Ovary (tissue), 9 donors: Measurements from ENCODE around the gene DDX59. TPM values are rescaled to one million over a fixed set of nuclear protein-coding genes. Genes with fewer than 3 reads are reported as not detected.

Source experiments
- DNase-seq, 5 donors: peaks; one replicate each; pipeline ENCODE4 v3.0.0-alpha.2; 2019 to 2020
- H3K27ac ChIP-seq, 2 donors: fragments of 200-600 bp; one replicate each; pipeline versions ENCODE4 v1.5.1 to v1.8.0; 2019 to 2022
- H3K27me3 ChIP-seq: fragments of 200-600 bp; one replicate; pipeline ENCODE4 v1.8.0; 2022
- H3K36me3 ChIP-seq: fragments of 200-600 bp; sonication (generic); one replicate; pipeline ENCODE4 v1.5.1; 2019
- H3K4me1 ChIP-seq: one replicate; pipeline ENCODE4 v1.8.1; 2013; ENCODE audit warnings: mild to moderate bottlenecking, moderate library complexity; ENCODE audit not compliant: insufficient read depth
- H3K4me3 ChIP-seq: fragments of 200-600 bp; sonication (generic); one replicate; pipeline ENCODE4 v1.5.1; 2017
- H3K9me3 ChIP-seq, 2 donors: fragments of 200-600 bp in 1 of 2; sonication (generic) in 1 of 2; one replicate each; pipeline versions ENCODE4 v1.5.1 to v1.8.1; 2013 to 2019; ENCODE audit warnings: mild to moderate bottlenecking in 1 of 2, moderate library complexity in 1 of 2
- CTCF ChIP-seq, 3 donors: fragments of 450-650 bp in 2 of 3; fragments of 200-600 bp in 1 of 3; IDR thresholded peaks; one replicate each; pipeline versions ENCODE4 v1.5.1 to v1.8.0; 2016 to 2022; ENCODE audit warnings: antibody characterized with exemption in 3 of 3, mild to moderate bottlenecking in 1 of 3
- EP300 ChIP-seq: sonication (generic); formaldehyde crosslinking; IDR thresholded peaks from one replicate; pipeline ENCODE4 v1.6.1; 2017; ENCODE audit warnings: antibody characterized with exemption
- POLR2A ChIP-seq: fragments of 450-650 bp; IDR thresholded peaks from one replicate; pipeline ENCODE4 v1.6.1; 2017; ENCODE audit warnings: antibody characterized with exemption, mild to moderate bottlenecking, moderate library complexity
- WGBS, 3 donors: extraction: QIAGEN DNeasy Blood & Tissue Kit in 1 of 3; methylation state at CpG; one replicate each; pipeline versions ENCODE4 v1.1.5 to v1.1.7; 2013 to 2017; 5-methylcytosine and 5-hydroxymethylcytosine counted together
- intact Hi-C, 4 donors: fragments of 100-400 bp; cut with DNase I; formaldehyde crosslinking; loops; one replicate each; pipeline versions ENCODE4 v1.11.0 to v1.15.1; 2022 to 2023
- polyA plus RNA-seq, 2 donors: library from polyadenylated mRNA; stranded (reverse); fragments of 200-250 nt in 1 of 2; fragments of 350-450 nt in 1 of 2; fragmentation: Illumina TruSeq in 1 of 2; extraction: RNeasy Lipid Tissue Mini Kit (QIAGEN cat#74804) in 1 of 2; gene quantifications; one replicate each; pipeline ENCODE4 v1.2.3, GENCODE V29; 2013 to 2014
- total RNA-seq, 7 donors: library from RNA; depleted of rRNA in 2 of 7; stranded (reverse); fragments of >200 nt in 2 of 7; fragmentation: NEBNext Ultra II Directional in 3 of 7; extraction: Animal tissue kit (Norgen Biotek cat#: 25700) in 3 of 7; gene quantifications; one replicate each; pipeline versions ENCODE4 v1.1.0 to v1.2.4, GENCODE V29; 2016 to 2023
- donor health status: DM: no; HTN: no; CAD: no; lungs with moderate emphysema.
- donor health status: DM: no; HTN: no; CAD: no.
- donor health status: Bipolar disorder and iron deficiency.
- donor health status: DM: yes; HTN: yes; CAD: no.
- donor health status: DM: no; HTN: no; CAD: no.
- donor health status: DM: yes; HTN: yes; CAD: no.

Gene DDX59
- total and polyA plus RNA-seq, 9 donors: 16.4 to 29.1 (median 19.5) TPM

- 45 to 64% (median 53%) methylated on average over 1 of the region's 1 CpG for WGBS, 3 donors
- no peak for TF ChIP-seq CTCF (IDR thresholded peaks at IDR 0.05)
- no peak for TF ChIP-seq EP300
- TF ChIP-seq POLR2A: no peak
- Histone ChIP-seq H3K4me1 (no peaks in the 10 kb centered on the region), H3K9me3 (no peaks in the 10 kb centered on the region), H3K36me3 (no peaks in the 10 kb centered on the region), H3K27ac (no peak overlapping the region), H3K27me3 (no peaks in the 10 kb centered on the region), H3K4me3 (no peak overlapping the region)
- no peak for DNase-seq
- intact Hi-C loops: no loop called here
Measured at GRCh38 chr1:200699871-200700270, 30.2 kb upstream of the DDX59 start.

- intact Hi-C loops: no loop called here
- WGBS, 3 donors: 27 to 37% (median 36%) methylated on average over 3 of the region's 3 CpGs
- H3K9me3 ChIP-seq: no peaks in the 10 kb centered on the region
- H3K27me3 ChIP-seq: no peaks in the 10 kb centered on the region
- no peak for DNase-seq
- no peak overlapping the region for H3K4me3 ChIP-seq
- no peak overlapping the region for H3K27ac ChIP-seq
- H3K36me3 ChIP-seq: no peaks in the 10 kb centered on the region
- no peaks in the 10 kb centered on the region for H3K4me1 ChIP-seq
- no peak for TF ChIP-seq POLR2A
- no peak for TF ChIP-seq EP300
- TF ChIP-seq CTCF (IDR thresholded peaks at IDR 0.05): no peak
Measured at GRCh38 chr1:200694738-200695137, 25.0 kb upstream of the DDX59 start.

GRCh38 chr1:200693327-200693726 lies 23.6 kb upstream of the DDX59 start:
- Histone ChIP-seq H3K27ac (no peak overlapping the region), H3K4me3 (no peak overlapping the region), H3K9me3 (no peaks in the 10 kb centered on the region), H3K36me3 (no peaks in the 10 kb centered on the region), H3K27me3 (no peaks in the 10 kb centered on the region), H3K4me1 (no peaks in the 10 kb centered on the region)
- intact Hi-C loops: no loop called here
- DNase-seq: no peak
- TF ChIP-seq POLR2A (no peak), CTCF (IDR thresholded peaks at IDR 0.05) (no peak), EP300 (no peak)

GRCh38 chr1:200692316-200692715 lies 22.6 kb upstream of the DDX59 start:
- TF ChIP-seq CTCF (IDR thresholded peaks at IDR 0.05): no peak
- no peak for TF ChIP-seq POLR2A
- TF ChIP-seq EP300: no peak

GRCh38 chr1:200686620-200687019 lies 16.9 kb upstream of the DDX59 start:
- Histone ChIP-seq H3K27ac (no peak overlapping the region), H3K9me3 (no peaks in the 10 kb centered on the region), H3K4me1 (no peaks in the 10 kb centered on the region), H3K4me3 (no peak overlapping the region), H3K36me3 (no peaks in the 10 kb centered on the region), H3K27me3 (no peaks in the 10 kb centered on the region)
- 31 to 40% (median 33%) methylated on average over 2 of the region's 2 CpGs for WGBS, 3 donors
- intact Hi-C loops: no loop called here
- TF ChIP-seq POLR2A (no peak), CTCF (IDR thresholded peaks at IDR 0.05) (no peak), EP300 (no peak)
- DNase-seq: no peak

More at GRCh38 chr1:200692316-200692715, 22.6 kb upstream of the DDX59 start:
- H3K4me1 ChIP-seq: no peaks in the 10 kb centered on the region
- DNase-seq: no peak
- no peaks in the 10 kb centered on the region for H3K27me3 ChIP-seq
- H3K4me3 ChIP-seq: no peak overlapping the region
- H3K36me3 ChIP-seq: no peaks in the 10 kb centered on the region
- H3K27ac ChIP-seq: no peak overlapping the region
- 88 to 98% (median 97%) methylated on average over 1 of the region's 1 CpG for WGBS, 3 donors
- intact Hi-C loops: no loop called here
- no peaks in the 10 kb centered on the region for H3K9me3 ChIP-seq
